Activated CD4-positive, alpha-beta T cell treated with anti-CD3 and anti-CD28 coated beads for 36 hours (primary cell): Measurements from ENCODE around the gene ELMO1. TPM values are rescaled to one million over a fixed set of nuclear protein-coding genes. Genes with fewer than 3 reads are reported as not detected.

Source experiments
- ATAC-seq: fragments of 200-7000 bp; cut with Tn5 transposase; one replicate; pipeline ENCODE4 v1.10.0; 2021; ENCODE audit warnings: mild to moderate bottlenecking, moderate library complexity
- CTCF ChIA-PET: fragments of 350-600 bp; sonication (Branson Sonifier 250); formaldehyde crosslinking; loops from one replicate; lab custom pipeline; 2021; ENCODE audit warnings: antibody characterized with exemption; lab: Charles Lee
- POLR2A ChIA-PET: fragments of 350-600 bp; sonication (Branson Sonifier 250); formaldehyde crosslinking; loops from one replicate; lab custom pipeline; 2021; ENCODE audit warnings: antibody characterized with exemption, inconsistent platforms; lab: Charles Lee
- DNase-seq: peaks from one replicate; pipeline ENCODE4 v3.0.0-alpha.2; 2020
- H3K27ac Mint-ChIP-seq: one replicate; pipeline ENCODE4 v1.8.0; 2021; ENCODE audit warnings: mixed read lengths
- H3K27me3 Mint-ChIP-seq: one replicate; pipeline ENCODE4 v1.8.0; 2021; ENCODE audit warnings: mixed read lengths
- H3K36me3 Mint-ChIP-seq: one replicate; pipeline ENCODE4 v1.8.0; 2021; ENCODE audit warnings: low read depth, mixed read lengths
- H3K4me1 Mint-ChIP-seq: one replicate; pipeline ENCODE4 v1.8.0; 2021; ENCODE audit warnings: mixed read lengths
- H3K4me3 Mint-ChIP-seq: one replicate; pipeline ENCODE4 v1.8.0; 2021; ENCODE audit warnings: mild to moderate bottlenecking, moderate library complexity, mixed read lengths
- H3K9me3 Mint-ChIP-seq: one replicate; pipeline ENCODE4 v1.8.0; 2021; ENCODE audit warnings: low read depth, mixed read lengths
- intact Hi-C, 2 experiments: fragments of 100-400 bp; cut with DNase I in 1 of 2; cut with micrococcal nuclease in 1 of 2; formaldehyde crosslinking; loops; one replicate each; pipeline versions ENCODE4 v1.14.2 to v1.15.1; 2022 to 2024; cut with DNase I, micrococcal nuclease
- total RNA-seq, 2 experiments: library from RNA; stranded (reverse); gene quantifications; one replicate each; pipeline ENCODE4 v1.2.3, GENCODE V29; 2021

The ELMO1 gene
- total RNA-seq, 2 experiments from 2014 or later = 96.2 to 173 TPM

GRCh38 chr7:37420946-37421695 lies 27.5 kb downstream of the ELMO1 start:
- ChIA-PET POLR2A (no interaction called here), CTCF (no interaction called here)
- peaks cover 67% of the 10 kb centered on the region for H3K4me1 Mint-ChIP-seq
- H3K4me3 Mint-ChIP-seq = no peak overlapping the region
- no peak overlapping the region for H3K27ac Mint-ChIP-seq
- no peak for DNase-seq
- intact Hi-C loops = no loop called here
- peaks cover 5% of the 10 kb centered on the region for H3K36me3 Mint-ChIP-seq
- no peaks in the 10 kb centered on the region for H3K9me3 Mint-ChIP-seq
- no peaks in the 10 kb centered on the region for H3K27me3 Mint-ChIP-seq
- no peak for ATAC-seq

- Mint-ChIP-seq H3K27me3 (no peaks in the 10 kb centered on the region), H3K36me3 (peaks cover 7% of the 10 kb centered on the region), H3K4me1 (peaks cover 60% of the 10 kb centered on the region), H3K4me3 (no peak overlapping the region), H3K9me3 (no peaks in the 10 kb centered on the region), H3K27ac (no peak overlapping the region)
- intact Hi-C loops = no loop called here
- no peak for DNase-seq
- ChIA-PET POLR2A (no interaction called here), CTCF (interaction anchor here (0.7 kb wide), 1 partner anchor 11 kb away, joined by 3 read pairs; no protein-coding TSS in a partner anchor)
- peak; percentile 37 for ATAC-seq
These were observed 29.2 kb downstream of the ELMO1 start for GRCh38 chr7:37419496-37419895.

GRCh38 chr7:37418381-37418780 lies 30.3 kb downstream of the ELMO1 start:
- intact Hi-C loops = no loop called here
- DNase-seq = no peak
- Mint-ChIP-seq H3K36me3 (peaks cover 10% of the 10 kb centered on the region), H3K4me1 (peaks cover 59% of the 10 kb centered on the region), H3K4me3 (no peak overlapping the region), H3K9me3 (no peaks in the 10 kb centered on the region), H3K27ac (peak overlapping the region; percentile 1), H3K27me3 (no peaks in the 10 kb centered on the region)
- no peak for ATAC-seq
- ChIA-PET POLR2A (interaction anchor here (0.6 kb wide), 1 partner anchor 305 kb away, joined by 3 read pairs; no protein-coding TSS in a partner anchor), CTCF (interaction anchor here (0.6 to 1.9 kb wide), 5 partner anchors 9 to 701 kb away, joined by 3 to 6 read pairs (median 3); no protein-coding TSS in a partner anchor)

GRCh38 chr7:37417107-37417474 lies 31.6 kb downstream of the ELMO1 start:
- POLR2A ChIA-PET = interaction anchor here (0.6 kb wide), 1 partner anchor 251 kb away, joined by 5 read pairs; no protein-coding TSS in a partner anchor

GRCh38 chr7:37416378-37417106 lies 32.1 kb downstream of the ELMO1 start:
- Mint-ChIP-seq H3K4me3 (no peak overlapping the region), H3K9me3 (peaks cover 3% of the 10 kb centered on the region), H3K27ac (peak overlapping the region; percentile 32), H3K36me3 (peaks cover 17% of the 10 kb centered on the region), H3K27me3 (no peaks in the 10 kb centered on the region), H3K4me1 (peaks cover 67% of the 10 kb centered on the region)
- DNase-seq (no peak), ATAC-seq (no peak)
- intact Hi-C loops = no loop called here
- POLR2A ChIA-PET = interaction anchor here (0.6 kb wide), 1 partner anchor 251 kb away, joined by 5 read pairs; no protein-coding TSS in a partner anchor
- CTCF ChIA-PET = interaction anchor here (1.0 kb wide), 1 partner anchor 76 kb away, joined by 5 read pairs; no protein-coding TSS in a partner anchor

More at GRCh38 chr7:37417107-37417474, 31.6 kb downstream of the ELMO1 start:
- Mint-ChIP-seq H3K27ac (peak overlapping the region; percentile 32), H3K4me3 (no peak overlapping the region), H3K9me3 (peaks cover 3% of the 10 kb centered on the region), H3K4me1 (peaks cover 67% of the 10 kb centered on the region), H3K27me3 (no peaks in the 10 kb centered on the region), H3K36me3 (peaks cover 17% of the 10 kb centered on the region)
- CTCF ChIA-PET = interaction anchor here (1.9 kb wide), 1 partner anchor 10 kb away, joined by 6 read pairs; no protein-coding TSS in a partner anchor
- intact Hi-C loops = no loop called here
- ATAC-seq = no peak
- no peak for DNase-seq

- intact Hi-C loops = no loop called here
- Mint-ChIP-seq H3K4me3 (no peak overlapping the region), H3K4me1 (peaks cover 67% of the 10 kb centered on the region), H3K9me3 (peaks cover 3% of the 10 kb centered on the region), H3K27me3 (no peaks in the 10 kb centered on the region), H3K27ac (no peak overlapping the region), H3K36me3 (peaks cover 17% of the 10 kb centered on the region)
- POLR2A ChIA-PET = no interaction called here
- no peak for DNase-seq
- CTCF ChIA-PET = interaction anchor here (0.9 kb wide), 1 partner anchor 11 kb away, joined by 3 read pairs; no protein-coding TSS in a partner anchor
- ATAC-seq = no peak
These were observed 33.0 kb downstream of the ELMO1 start for GRCh38 chr7:37415629-37416028.

GRCh38 chr7:37414352-37414983 lies 34.2 kb downstream of the ELMO1 start:
- peaks cover 3% of the 10 kb centered on the region for H3K9me3 Mint-ChIP-seq
- H3K4me3 Mint-ChIP-seq = no peak overlapping the region
- H3K36me3 Mint-ChIP-seq = peaks cover 20% of the 10 kb centered on the region
- ATAC-seq = no peak
- H3K27me3 Mint-ChIP-seq = no peaks in the 10 kb centered on the region
- ChIA-PET POLR2A (no interaction called here), CTCF (no interaction called here)
- DNase-seq = no peak
- H3K27ac Mint-ChIP-seq = no peak overlapping the region
- peaks cover 69% of the 10 kb centered on the region for H3K4me1 Mint-ChIP-seq
- intact Hi-C loops = no loop called here

GRCh38 chr7:37411444-37412034 lies 37.1 kb downstream of the ELMO1 start:
- POLR2A ChIA-PET = no interaction called here
- Mint-ChIP-seq H3K4me3 (peak overlapping the region; percentile 31), H3K27ac (peak overlapping the region; percentile 94), H3K36me3 (peaks cover 15% of the 10 kb centered on the region), H3K9me3 (peaks cover 3% of the 10 kb centered on the region), H3K27me3 (no peaks in the 10 kb centered on the region), H3K4me1 (peaks cover 71% of the 10 kb centered on the region)
- intact Hi-C loops = loop anchor here (1.0 kb wide), 2 partner anchors 28 to 57 kb away; no protein-coding TSS in a partner anchor
- peak; percentile 47 for ATAC-seq
- DNase-seq = peak; percentile 67
- CTCF ChIA-PET = interaction anchor here (0.7 to 1.4 kb wide), 3 partner anchors 18 to 35 kb away, joined by 3 read pairs; no protein-coding TSS in a partner anchor

GRCh38 chr7:37410305-37411229 lies 38.1 kb downstream of the ELMO1 start:
- H3K36me3 Mint-ChIP-seq = peaks cover 17% of the 10 kb centered on the region
- peak overlapping the region; percentile 94 for H3K27ac Mint-ChIP-seq
- no peaks in the 10 kb centered on the region for H3K27me3 Mint-ChIP-seq
- ChIA-PET POLR2A (no interaction called here), CTCF (interaction anchor here (0.6 to 2.1 kb wide), 8 partner anchors 19 to 420 kb away, joined by 3 to 8 read pairs (median 3); partner anchors contain the start of gene ELMO1)
- H3K4me1 Mint-ChIP-seq = peaks cover 77% of the 10 kb centered on the region
- peak overlapping the region; percentile 37 for H3K4me3 Mint-ChIP-seq
- peaks cover 3% of the 10 kb centered on the region for H3K9me3 Mint-ChIP-seq
- DNase-seq (peak; percentile 34), ATAC-seq (peak; percentile 52)
- intact Hi-C loops = loop anchor here (1.0 kb wide), 4 partner anchors 29 to 56 kb away; partner anchors contain the start of gene ELMO1 (in 1 of the 2)

- POLR2A ChIA-PET = interaction anchor here (1.5 kb wide), 1 partner anchor 55 kb away, joined by 8 read pairs; no protein-coding TSS in a partner anchor
- DNase-seq = peak; percentile 21
- peak overlapping the region; percentile 94 for H3K27ac Mint-ChIP-seq
- peak overlapping the region; percentile 71 for H3K4me3 Mint-ChIP-seq
- CTCF ChIA-PET = interaction anchor here (0.6 to 2.1 kb wide), 13 partner anchors 13 to 539 kb away, joined by 3 to 8 read pairs (median 3); partner anchors contain the start of gene ELMO1
- H3K4me1 Mint-ChIP-seq = peaks cover 83% of the 10 kb centered on the region
- intact Hi-C loops = loop anchor here (2.0 kb wide), 2 partner anchors 33 to 45 kb away; no protein-coding TSS in a partner anchor
- H3K36me3 Mint-ChIP-seq = peaks cover 15% of the 10 kb centered on the region
- peaks cover 3% of the 10 kb centered on the region for H3K9me3 Mint-ChIP-seq
- no peaks in the 10 kb centered on the region for H3K27me3 Mint-ChIP-seq
- ATAC-seq = no peak
These were observed 39.2 kb downstream of the ELMO1 start for GRCh38 chr7:37409461-37409860.
